Astrocyte of the spinal cord (primary cell): ENCODE measurements around the gene TAS1R1.

ENCODE experiments used
- DNase-seq: peaks from one replicate; pipeline ENCODE4 v3.0.0; 2011; ENCODE audit warnings: low read depth, low spot score
- H3K4me3 ChIP-seq: 2 replicates; pipeline ENCODE4 v1.5.1; 2011; ENCODE audit warnings: low read depth, mild to moderate bottlenecking, low read length, moderate library complexity
- in situ Hi-C: cut with HindIII; loops from 2 replicates; pipeline ENCODE4 v1.10.0; 2017; ENCODE audit warnings: low sequenced_read_pairs
- TF ChIP-seq, protein P1 (sequence below): IDR thresholded peaks from 2 replicates; pipeline ENCODE4 v1.5.1; 2012; ENCODE audit warnings: low read depth, mild to moderate bottlenecking, low read length, inconsistent platforms

TAS1R1 gene

DNA sequence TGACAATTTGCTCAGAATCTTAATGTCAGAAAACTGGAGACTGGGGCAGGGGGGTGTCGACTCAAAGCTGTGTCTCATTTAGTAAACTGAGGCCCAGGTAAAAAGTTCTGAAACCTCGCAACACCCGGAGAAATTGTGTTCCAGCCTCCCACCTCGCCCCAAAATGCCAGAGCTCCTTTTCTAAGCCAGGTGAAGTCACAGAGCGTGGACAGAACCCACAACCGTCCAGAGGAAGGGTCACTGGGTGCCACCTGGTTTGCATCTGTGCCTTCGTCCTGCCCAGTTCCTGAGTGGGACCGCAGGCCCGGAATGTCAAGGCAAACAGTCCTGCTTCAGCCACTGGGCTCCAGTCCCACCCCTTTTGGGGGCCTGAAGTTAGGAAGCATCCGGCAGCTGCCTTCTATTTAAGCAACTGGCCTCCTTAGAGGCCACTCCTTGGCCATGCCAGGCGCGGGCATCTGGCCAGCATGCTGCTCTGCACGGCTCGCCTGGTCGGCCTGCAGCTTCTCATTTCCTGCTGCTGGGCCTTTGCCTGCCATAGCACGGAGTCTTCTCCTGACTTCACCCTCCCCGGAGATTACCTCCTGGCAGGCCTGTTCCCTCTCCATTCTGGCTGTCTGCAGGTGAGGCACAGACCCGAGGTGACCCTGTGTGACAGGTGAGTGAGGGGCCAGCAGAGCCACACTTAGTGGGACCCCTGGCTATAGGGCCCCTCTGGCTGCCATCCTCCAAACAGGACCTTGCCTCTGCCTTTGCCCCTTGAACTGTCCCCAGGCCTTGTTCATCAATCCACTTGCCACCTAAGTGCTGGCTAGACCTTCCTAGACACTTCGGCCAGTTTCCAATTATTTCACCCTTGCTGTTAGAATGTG is at the start of gene TAS1R1:
TSS of gene TAS1R1 (plus strand) at position 401 of the 872 bp plus-strand sequence. CDS start at position 468, 67 bp downstream.
- no peak for DNase-seq
- TF ChIP-seq, protein P1, sequence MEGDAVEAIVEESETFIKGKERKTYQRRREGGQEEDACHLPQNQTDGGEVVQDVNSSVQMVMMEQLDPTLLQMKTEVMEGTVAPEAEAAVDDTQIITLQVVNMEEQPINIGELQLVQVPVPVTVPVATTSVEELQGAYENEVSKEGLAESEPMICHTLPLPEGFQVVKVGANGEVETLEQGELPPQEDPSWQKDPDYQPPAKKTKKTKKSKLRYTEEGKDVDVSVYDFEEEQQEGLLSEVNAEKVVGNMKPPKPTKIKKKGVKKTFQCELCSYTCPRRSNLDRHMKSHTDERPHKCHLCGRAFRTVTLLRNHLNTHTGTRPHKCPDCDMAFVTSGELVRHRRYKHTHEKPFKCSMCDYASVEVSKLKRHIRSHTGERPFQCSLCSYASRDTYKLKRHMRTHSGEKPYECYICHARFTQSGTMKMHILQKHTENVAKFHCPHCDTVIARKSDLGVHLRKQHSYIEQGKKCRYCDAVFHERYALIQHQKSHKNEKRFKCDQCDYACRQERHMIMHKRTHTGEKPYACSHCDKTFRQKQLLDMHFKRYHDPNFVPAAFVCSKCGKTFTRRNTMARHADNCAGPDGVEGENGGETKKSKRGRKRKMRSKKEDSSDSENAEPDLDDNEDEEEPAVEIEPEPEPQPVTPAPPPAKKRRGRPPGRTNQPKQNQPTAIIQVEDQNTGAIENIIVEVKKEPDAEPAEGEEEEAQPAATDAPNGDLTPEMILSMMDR = no peak
- in situ Hi-C loops = no loop called here

DNA sequence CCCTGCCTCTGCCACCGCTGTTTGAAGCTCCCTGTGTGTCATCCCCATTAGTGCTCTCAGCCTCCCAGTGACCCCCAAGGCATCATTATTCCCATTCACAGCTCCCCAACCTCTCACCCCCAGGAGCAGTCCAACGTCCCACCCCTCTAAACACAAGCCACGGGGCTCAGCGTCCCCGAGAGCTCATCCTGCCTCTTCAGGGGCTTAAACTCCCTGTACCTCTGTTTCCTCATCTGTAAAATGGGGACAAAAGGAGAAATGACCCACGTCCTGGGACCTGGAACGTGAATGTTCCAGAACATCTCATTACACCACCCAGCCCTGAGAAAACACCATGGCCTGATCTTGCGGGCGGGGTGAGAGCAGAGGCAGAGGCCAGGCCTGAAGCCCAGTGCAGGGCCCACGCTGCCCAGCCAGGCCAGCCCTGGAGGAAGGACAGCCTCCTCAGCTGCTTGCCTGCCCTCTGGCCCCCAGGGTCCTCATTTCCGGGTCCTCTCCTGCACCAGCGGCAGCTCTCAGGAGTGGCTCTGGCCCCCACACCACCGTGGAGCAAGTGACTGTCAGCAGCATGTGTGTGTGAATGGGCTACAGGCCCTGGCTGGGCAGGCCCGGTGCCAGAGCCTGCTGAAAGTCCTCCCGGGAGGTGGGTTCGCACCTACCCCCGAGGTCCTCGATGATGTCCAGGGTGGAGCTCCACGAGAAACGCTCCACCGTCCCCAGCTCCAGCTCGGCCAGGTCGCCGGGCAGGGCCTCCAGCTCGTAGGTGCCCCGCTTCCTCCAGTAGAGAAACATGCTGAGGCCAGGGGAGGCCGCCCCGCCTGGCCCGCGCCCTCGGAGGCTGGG is 49.5 kb upstream of the TAS1R1 start:
- no peak overlapping the region for H3K4me3 ChIP-seq
- TF ChIP-seq, protein P1 = no peak
- in situ Hi-C loops = no loop called here
- DNase-seq = no peak

More for the DNA sequence above, at the start of gene TAS1R1:
- peak within 1 kb of the TSS; percentile 94 for H3K4me3 ChIP-seq

GRCh38 chr1:6506210-6507036 is 48.7 kb upstream of the TAS1R1 start:
- TF ChIP-seq, protein P1 = no peak
- no peak for DNase-seq
- in situ Hi-C loops = no loop called here
- no peak overlapping the region for H3K4me3 ChIP-seq

DNA sequence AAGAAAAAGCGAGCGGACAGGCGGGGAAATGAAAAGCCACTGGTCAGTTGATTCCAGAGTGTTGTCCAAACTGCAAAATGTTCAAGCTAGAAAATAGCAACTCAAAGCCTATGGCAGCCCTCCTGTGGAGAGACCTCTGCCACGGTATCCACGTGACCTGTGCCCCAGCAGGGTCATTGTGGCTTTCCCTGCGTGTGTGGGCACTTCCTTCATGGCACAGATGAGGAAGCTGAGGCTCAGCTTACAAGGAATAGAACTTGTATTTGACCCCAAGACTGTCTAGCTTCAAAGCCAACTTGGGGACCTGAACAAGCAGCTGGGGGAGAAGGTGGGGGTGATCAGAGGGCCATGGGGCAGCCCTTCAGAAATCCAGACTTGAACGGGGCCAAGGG is 48.1 kb upstream of the TAS1R1 start:
- in situ Hi-C loops = no loop called here
- no peak overlapping the region for H3K4me3 ChIP-seq
- DNase-seq = no peak
- TF ChIP-seq, protein P1 = no peak

GRCh38 chr1:6507461-6507911 is 47.6 kb upstream of the TAS1R1 start:
- TF ChIP-seq, protein P1 = no peak
- H3K4me3 ChIP-seq = no peak overlapping the region
- DNase-seq = no peak
- in situ Hi-C loops = no loop called here
